HEK293 (cell line): ENCODE results near the gene GNG3.

Experiments used
- ELK4 ChIP-seq: IDR thresholded peaks from 2 replicates; pipeline ENCODE4 v1.6.1; 2011; ENCODE audit warnings: mild to moderate bottlenecking, low read depth, low read length, borderline replicate concordance
- FEZF1 ChIP-seq: fragments of 450-650 bp; formaldehyde crosslinking; IDR thresholded peaks from 2 replicates; pipeline ENCODE4 v1.5.1; 2016; ENCODE audit warnings: missing biosample characterization, missing genetic modification characterization
- GLIS1 ChIP-seq: fragments of 450-650 bp; formaldehyde crosslinking; IDR thresholded peaks from 2 replicates; pipeline ENCODE4 v1.5.1; 2016; ENCODE audit warnings: missing biosample characterization, missing genetic modification characterization
- KLF10 ChIP-seq: fragments of 450-650 bp; IDR thresholded peaks from 2 replicates; pipeline ENCODE4 v1.5.1; 2018; ENCODE audit warnings: missing biosample characterization, mild to moderate bottlenecking, missing genetic modification characterization
- MYNN ChIP-seq: fragments of 450-650 bp; formaldehyde crosslinking; IDR thresholded peaks from 2 replicates; pipeline ENCODE4 v1.5.1; 2016; ENCODE audit warnings: missing biosample characterization, missing genetic modification characterization, borderline replicate concordance
- WT1 ChIP-seq: fragments of 450-650 bp; formaldehyde crosslinking; IDR thresholded peaks from 2 replicates; pipeline ENCODE4 v1.5.1; 2016; ENCODE audit warnings: missing biosample characterization, missing genetic modification characterization
- ZBTB48 ChIP-seq: fragments of 450-650 bp; formaldehyde crosslinking; IDR thresholded peaks from 2 replicates; pipeline ENCODE4 v1.5.1; 2016; ENCODE audit warnings: missing biosample characterization, missing genetic modification characterization
- ZFP41 ChIP-seq: fragments of 450-650 bp; formaldehyde crosslinking; IDR thresholded peaks from 2 replicates; pipeline ENCODE4 v1.5.1; 2016; ENCODE audit warnings: missing biosample characterization, missing genetic modification characterization, borderline replicate concordance
- ZNF146 ChIP-seq: fragments of 450-650 bp; formaldehyde crosslinking; IDR thresholded peaks from 2 replicates; pipeline ENCODE4 v1.5.1; 2016; ENCODE audit warnings: missing biosample characterization, missing genetic modification characterization
- ZNF155 ChIP-seq: fragments of 450-650 bp; formaldehyde crosslinking; IDR thresholded peaks from 2 replicates; pipeline ENCODE4 v1.5.1; 2016; ENCODE audit warnings: missing biosample characterization, missing genetic modification characterization
- ZNF16 ChIP-seq: fragments of 450-650 bp; formaldehyde crosslinking; IDR thresholded peaks from 2 replicates; pipeline ENCODE4 v1.5.1; 2016; ENCODE audit warnings: low read depth, missing biosample characterization, missing genetic modification characterization
- ZNF302 ChIP-seq: fragments of 450-650 bp; formaldehyde crosslinking; IDR thresholded peaks from 2 replicates; pipeline ENCODE4 v1.5.1; 2016; ENCODE audit warnings: missing biosample characterization, missing genetic modification characterization, low read depth
- ZNF354C ChIP-seq: fragments of 450-650 bp; formaldehyde crosslinking; IDR thresholded peaks from 2 replicates; pipeline ENCODE4 v1.5.1; 2016; ENCODE audit warnings: missing biosample characterization, missing genetic modification characterization, low read depth, borderline replicate concordance
- ZNF394 ChIP-seq: fragments of 450-650 bp; formaldehyde crosslinking; IDR thresholded peaks from 2 replicates; pipeline ENCODE4 v1.5.1; 2016; ENCODE audit warnings: missing biosample characterization, missing genetic modification characterization, mild to moderate bottlenecking, moderate library complexity, borderline replicate concordance
- ZNF404 ChIP-seq: fragments of 450-650 bp; formaldehyde crosslinking; IDR thresholded peaks from 2 replicates; pipeline ENCODE4 v1.5.1; 2017; ENCODE audit warnings: missing biosample characterization, missing genetic modification characterization
- ZNF416 ChIP-seq: fragments of 450-650 bp; formaldehyde crosslinking; IDR thresholded peaks from 2 replicates; pipeline ENCODE4 v1.5.1; 2016; ENCODE audit warnings: missing biosample characterization, missing genetic modification characterization
- ZNF433 ChIP-seq: fragments of 450-650 bp; formaldehyde crosslinking; IDR thresholded peaks from 2 replicates; pipeline ENCODE4 v1.5.1; 2016; ENCODE audit warnings: missing biosample characterization, missing genetic modification characterization, low read depth
- ZNF580 ChIP-seq: fragments of 450-650 bp; formaldehyde crosslinking; IDR thresholded peaks from 2 replicates; pipeline ENCODE4 v1.5.1; 2016; ENCODE audit warnings: missing biosample characterization, missing genetic modification characterization
- ZNF585B ChIP-seq: fragments of 450-650 bp; formaldehyde crosslinking; IDR thresholded peaks from 2 replicates; pipeline ENCODE4 v1.5.1; 2016; ENCODE audit warnings: missing biosample characterization, missing genetic modification characterization
- ZNF623 ChIP-seq: fragments of 450-650 bp; formaldehyde crosslinking; IDR thresholded peaks from 2 replicates; pipeline ENCODE4 v1.5.1; 2016; ENCODE audit warnings: missing biosample characterization, missing genetic modification characterization
- TF ChIP-seq, protein P1 (sequence below): fragments of 450-650 bp; formaldehyde crosslinking; IDR thresholded peaks from 2 replicates; pipeline ENCODE4 v1.5.1; 2016; ENCODE audit warnings: missing biosample characterization, missing genetic modification characterization
- TF ChIP-seq, protein P2 (sequence below): fragments of 450-650 bp; formaldehyde crosslinking; IDR thresholded peaks from 2 replicates; pipeline ENCODE4 v1.5.0; 2017; ENCODE audit warnings: missing biosample characterization, missing genetic modification characterization, borderline replicate concordance
- TF ChIP-seq, protein P3 (sequence below): fragments of 450-650 bp; formaldehyde crosslinking; IDR thresholded peaks from 2 replicates; pipeline ENCODE4 v1.5.1; 2016; ENCODE audit warnings: missing biosample characterization, missing genetic modification characterization, borderline replicate concordance
- TF ChIP-seq, protein P4 (sequence below): fragments of 450-650 bp; formaldehyde crosslinking; IDR thresholded peaks from 2 replicates; pipeline ENCODE4 v1.5.1; 2016; ENCODE audit warnings: missing biosample characterization, missing genetic modification characterization, low read depth

Gene GNG3

GRCh38 chr11:62705880-62706849 is 1.3 kb upstream of the GNG3 start (continued):
- TF ChIP-seq, protein P1, sequence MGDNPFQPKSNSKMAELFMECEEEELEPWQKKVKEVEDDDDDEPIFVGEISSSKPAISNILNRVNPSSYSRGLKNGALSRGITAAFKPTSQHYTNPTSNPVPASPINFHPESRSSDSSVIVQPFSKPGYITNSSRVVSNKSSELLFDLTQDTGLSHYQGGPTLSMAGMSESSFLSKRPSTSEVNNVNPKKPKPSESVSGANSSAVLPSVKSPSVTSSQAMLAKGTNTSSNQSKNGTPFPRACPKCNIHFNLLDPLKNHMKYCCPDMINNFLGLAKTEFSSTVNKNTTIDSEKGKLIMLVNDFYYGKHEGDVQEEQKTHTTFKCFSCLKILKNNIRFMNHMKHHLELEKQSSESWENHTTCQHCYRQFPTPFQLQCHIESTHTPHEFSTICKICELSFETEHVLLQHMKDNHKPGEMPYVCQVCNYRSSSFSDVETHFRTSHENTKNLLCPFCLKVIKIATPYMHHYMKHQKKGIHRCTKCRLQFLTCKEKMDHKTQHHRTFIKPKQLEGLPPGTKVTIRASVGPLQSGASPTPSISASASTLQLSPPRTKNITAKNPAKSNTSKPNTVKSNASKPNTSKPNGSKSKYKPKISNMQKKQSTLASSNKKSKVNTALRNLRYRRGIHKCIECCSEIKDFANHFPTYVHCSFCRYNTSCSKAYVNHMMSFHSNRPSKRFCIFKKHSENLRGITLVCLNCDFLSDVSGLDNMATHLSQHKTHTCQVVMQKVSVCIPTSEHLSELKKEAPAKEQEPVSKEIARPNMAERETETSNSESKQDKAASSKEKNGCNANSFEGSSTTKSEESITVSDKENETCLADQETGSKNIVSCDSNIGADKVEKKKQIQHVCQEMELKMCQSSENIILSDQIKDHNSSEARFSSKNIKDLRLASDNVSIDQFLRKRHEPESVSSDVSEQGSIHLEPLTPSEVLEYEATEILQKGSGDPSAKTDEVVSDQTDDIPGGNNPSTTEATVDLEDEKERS (tag by site-specific recombination) = no peak
- TF ChIP-seq ZNF146 (tag by site-specific recombination) = no peak
- TF ChIP-seq MYNN = peak; percentile 40; the same call in 1 of the 2 replicates
- no peak for TF ChIP-seq ZNF580 (tag by site-specific recombination)
- TF ChIP-seq ZBTB48 (tag by site-specific recombination) = no peak
- TF ChIP-seq WT1 (tag by site-specific recombination) = 0 out of 2 replicates have a peak, but pooled peaks have one; percentile 12
- no peak for TF ChIP-seq ELK4
- no peak for TF ChIP-seq ZNF155 (tag by site-specific recombination)
- TF ChIP-seq, protein P2, sequence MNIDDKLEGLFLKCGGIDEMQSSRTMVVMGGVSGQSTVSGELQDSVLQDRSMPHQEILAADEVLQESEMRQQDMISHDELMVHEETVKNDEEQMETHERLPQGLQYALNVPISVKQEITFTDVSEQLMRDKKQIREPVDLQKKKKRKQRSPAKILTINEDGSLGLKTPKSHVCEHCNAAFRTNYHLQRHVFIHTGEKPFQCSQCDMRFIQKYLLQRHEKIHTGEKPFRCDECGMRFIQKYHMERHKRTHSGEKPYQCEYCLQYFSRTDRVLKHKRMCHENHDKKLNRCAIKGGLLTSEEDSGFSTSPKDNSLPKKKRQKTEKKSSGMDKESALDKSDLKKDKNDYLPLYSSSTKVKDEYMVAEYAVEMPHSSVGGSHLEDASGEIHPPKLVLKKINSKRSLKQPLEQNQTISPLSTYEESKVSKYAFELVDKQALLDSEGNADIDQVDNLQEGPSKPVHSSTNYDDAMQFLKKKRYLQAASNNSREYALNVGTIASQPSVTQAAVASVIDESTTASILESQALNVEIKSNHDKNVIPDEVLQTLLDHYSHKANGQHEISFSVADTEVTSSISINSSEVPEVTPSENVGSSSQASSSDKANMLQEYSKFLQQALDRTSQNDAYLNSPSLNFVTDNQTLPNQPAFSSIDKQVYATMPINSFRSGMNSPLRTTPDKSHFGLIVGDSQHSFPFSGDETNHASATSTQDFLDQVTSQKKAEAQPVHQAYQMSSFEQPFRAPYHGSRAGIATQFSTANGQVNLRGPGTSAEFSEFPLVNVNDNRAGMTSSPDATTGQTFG = no peak
- no peak for TF ChIP-seq ZNF416
- TF ChIP-seq, protein P3, sequence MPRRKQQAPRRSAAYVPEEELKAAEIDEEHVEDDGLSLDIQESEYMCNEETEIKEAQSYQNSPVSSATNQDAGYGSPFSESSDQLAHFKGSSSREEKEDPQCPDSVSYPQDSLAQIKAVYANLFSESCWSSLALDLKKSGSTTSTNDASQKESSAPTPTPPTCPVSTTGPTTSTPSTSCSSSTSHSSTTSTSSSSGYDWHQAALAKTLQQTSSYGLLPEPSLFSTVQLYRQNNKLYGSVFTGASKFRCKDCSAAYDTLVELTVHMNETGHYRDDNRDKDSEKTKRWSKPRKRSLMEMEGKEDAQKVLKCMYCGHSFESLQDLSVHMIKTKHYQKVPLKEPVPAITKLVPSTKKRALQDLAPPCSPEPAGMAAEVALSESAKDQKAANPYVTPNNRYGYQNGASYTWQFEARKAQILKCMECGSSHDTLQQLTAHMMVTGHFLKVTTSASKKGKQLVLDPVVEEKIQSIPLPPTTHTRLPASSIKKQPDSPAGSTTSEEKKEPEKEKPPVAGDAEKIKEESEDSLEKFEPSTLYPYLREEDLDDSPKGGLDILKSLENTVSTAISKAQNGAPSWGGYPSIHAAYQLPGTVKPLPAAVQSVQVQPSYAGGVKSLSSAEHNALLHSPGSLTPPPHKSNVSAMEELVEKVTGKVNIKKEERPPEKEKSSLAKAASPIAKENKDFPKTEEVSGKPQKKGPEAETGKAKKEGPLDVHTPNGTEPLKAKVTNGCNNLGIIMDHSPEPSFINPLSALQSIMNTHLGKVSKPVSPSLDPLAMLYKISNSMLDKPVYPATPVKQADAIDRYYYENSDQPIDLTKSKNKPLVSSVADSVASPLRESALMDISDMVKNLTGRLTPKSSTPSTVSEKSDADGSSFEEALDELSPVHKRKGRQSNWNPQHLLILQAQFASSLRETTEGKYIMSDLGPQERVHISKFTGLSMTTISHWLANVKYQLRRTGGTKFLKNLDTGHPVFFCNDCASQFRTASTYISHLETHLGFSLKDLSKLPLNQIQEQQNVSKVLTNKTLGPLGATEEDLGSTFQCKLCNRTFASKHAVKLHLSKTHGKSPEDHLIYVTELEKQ (tag by site-specific recombination) = no peak
- TF ChIP-seq ZNF354C (tag by site-specific recombination) = no peak
- TF ChIP-seq ZNF394 = no peak; the same call in 1 of the 2 replicates
- TF ChIP-seq, protein P4, sequence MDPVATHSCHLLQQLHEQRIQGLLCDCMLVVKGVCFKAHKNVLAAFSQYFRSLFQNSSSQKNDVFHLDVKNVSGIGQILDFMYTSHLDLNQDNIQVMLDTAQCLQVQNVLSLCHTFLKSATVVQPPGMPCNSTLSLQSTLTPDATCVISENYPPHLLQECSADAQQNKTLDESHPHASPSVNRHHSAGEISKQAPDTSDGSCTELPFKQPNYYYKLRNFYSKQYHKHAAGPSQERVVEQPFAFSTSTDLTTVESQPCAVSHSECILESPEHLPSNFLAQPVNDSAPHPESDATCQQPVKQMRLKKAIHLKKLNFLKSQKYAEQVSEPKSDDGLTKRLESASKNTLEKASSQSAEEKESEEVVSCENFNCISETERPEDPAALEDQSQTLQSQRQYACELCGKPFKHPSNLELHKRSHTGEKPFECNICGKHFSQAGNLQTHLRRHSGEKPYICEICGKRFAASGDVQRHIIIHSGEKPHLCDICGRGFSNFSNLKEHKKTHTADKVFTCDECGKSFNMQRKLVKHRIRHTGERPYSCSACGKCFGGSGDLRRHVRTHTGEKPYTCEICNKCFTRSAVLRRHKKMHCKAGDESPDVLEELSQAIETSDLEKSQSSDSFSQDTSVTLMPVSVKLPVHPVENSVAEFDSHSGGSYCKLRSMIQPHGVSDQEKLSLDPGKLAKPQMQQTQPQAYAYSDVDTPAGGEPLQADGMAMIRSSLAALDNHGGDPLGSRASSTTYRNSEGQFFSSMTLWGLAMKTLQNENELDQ (tag by site-specific recombination) = no peak
- TF ChIP-seq ZNF302 (tag by site-specific recombination) = no peak
- no peak for TF ChIP-seq ZNF585B (tag by site-specific recombination)
- no peak for TF ChIP-seq ZNF16 (tag by site-specific recombination)
- peak; percentile 55 for TF ChIP-seq GLIS1 (tag by site-specific recombination)
- TF ChIP-seq FEZF1 (tag by site-specific recombination) = peak; percentile 70
- no peak for TF ChIP-seq ZFP41 (tag by site-specific recombination)
- no peak for TF ChIP-seq ZNF404
- no peak for TF ChIP-seq ZNF623 (tag by site-specific recombination)
- no peak for TF ChIP-seq ZNF433
- no peak for TF ChIP-seq KLF10
